GM12872 (cell line): ENCODE data around the gene SUN3.
A peak's percentile ranks its signal among the peaks of the same experiment; 100 is the strongest.

ENCODE experiments used
- CTCF ChIP-seq: IDR thresholded peaks from 3 replicates; pipeline ENCODE4 v1.5.1; 2011; ENCODE audit warnings: low read depth, mild to moderate bottlenecking, low read length, moderate library complexity; ENCODE audit not compliant: insufficient read depth

Gene SUN3

GRCh38 chr7:48006866-48007265 lies 22.0 kb downstream of the SUN3 start:
- TF ChIP-seq CTCF: no peak

- TF ChIP-seq CTCF: no peak
Observed at GRCh38 chr7:48004638-48005037, 24.3 kb downstream of the SUN3 start.

GRCh38 chr7:48004032-48004431 lies 24.9 kb downstream of the SUN3 start:
- TF ChIP-seq CTCF: no peak

- no peak for TF ChIP-seq CTCF
Observed at GRCh38 chr7:47999413-47999812, 29.5 kb downstream of the SUN3 start.

- TF ChIP-seq CTCF: no peak
Observed at GRCh38 chr7:47992446-47992845, 36.5 kb downstream of the SUN3 start.

- TF ChIP-seq CTCF: peak; percentile 77
Observed at GRCh38 chr7:47991741-47992311, 37.1 kb downstream of the SUN3 start.

- TF ChIP-seq CTCF: no peak
Observed at GRCh38 chr7:47991270-47991669, 37.6 kb downstream of the SUN3 start.
